Spleen (tissue), 7 donors: ENCODE data around the gene ASCL5.

Source experiments
- CTCF ChIP-seq, 11 experiments: fragments of 200-600 bp in 7 of 11; fragments of 450-650 bp in 4 of 11; sonication (generic) in 4 of 11; IDR thresholded peaks in 8 of 11; conservative IDR thresholded peaks in 3 of 11; 1 replicate in 7 of 11; 2 replicates in 4 of 11; pipeline versions ENCODE4 v1.4.0 to v1.8.0; 2016 to 2021; ENCODE audit warnings: antibody characterized with exemption in 11 of 11, inconsistent platforms in 4 of 11, mild to moderate bottlenecking in 1 of 11
- POLR2A ChIP-seq, 3 donors: fragments of 450-650 bp; IDR thresholded peaks; one replicate each; pipeline ENCODE4 v1.5.1; 2017; ENCODE audit warnings: antibody characterized with exemption in 3 of 3, mild to moderate bottlenecking in 1 of 3
- donor health status: DM: no; HTN: no; CAD: no; lungs with moderate emphysema.
- donor health status: DM: no; HTN: no; CAD: no.
- donor health status: DM: no; HTN: no; CAD: no.

DNA sequence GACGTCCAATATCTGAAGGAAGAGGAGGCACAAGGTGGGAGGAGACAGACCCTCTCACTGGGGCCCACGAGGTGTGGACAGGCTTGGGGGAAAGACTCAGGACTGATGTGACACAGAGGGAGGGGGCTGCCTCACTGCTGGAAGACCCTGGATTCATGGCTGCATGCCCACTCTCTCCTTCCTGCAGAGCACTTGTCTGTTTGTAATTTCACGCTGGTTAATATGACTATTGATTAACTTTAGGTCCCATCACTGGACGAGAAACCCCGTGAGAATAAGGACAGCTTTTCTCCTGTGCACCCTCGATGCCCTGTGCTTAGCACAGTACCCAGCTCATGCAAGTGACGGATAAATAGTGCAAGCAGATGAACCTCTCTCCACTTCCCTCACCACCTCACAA is 49.9 kb downstream of the ASCL5 start:
- no peak for TF ChIP-seq CTCF (IDR thresholded peaks at IDR 0.05 in 8 of 11, conservative IDR thresholded peaks at IDR 0.05 in 3 of 11)
- TF ChIP-seq POLR2A (IDR thresholded peaks at IDR 0.05): no peak
